IMR-90 (cell line): ENCODE measurements around the gene ARAP2.

ENCODE experiments used
- BHLHE40 ChIP-seq: fragments of 150-350 bp; IDR thresholded peaks from 2 replicates; pipeline ENCODE4 v1.6.1; 2016; ENCODE audit warnings: mild to moderate bottlenecking, low read depth, low read length
- CEBPB ChIP-seq: IDR thresholded peaks from 2 replicates; pipeline ENCODE4 v1.6.1; 2012; ENCODE audit warnings: low read depth, low read length, improper control_type of control experiment
- CTCF ChIP-seq: conservative IDR thresholded peaks from 2 replicates; pipeline ENCODE4 v1.5.1; 2012; ENCODE audit warnings: mild to moderate bottlenecking, low read depth, low read length, improper control_type of control experiment
- MXI1 ChIP-seq: IDR thresholded peaks from 2 replicates; pipeline ENCODE4 v1.6.1; 2012; ENCODE audit warnings: low read depth, mild to moderate bottlenecking, low read length, moderate library complexity, borderline replicate concordance
- POLR2A ChIP-seq: IDR thresholded peaks from 2 replicates; pipeline ENCODE4 v1.6.1; 2012; ENCODE audit warnings: mild to moderate bottlenecking, low read depth, low read length
- RAD21 ChIP-seq: IDR thresholded peaks from 2 replicates; pipeline ENCODE4 v1.6.1; 2012; ENCODE audit warnings: low read length, improper control_type of control experiment
- RFX5 ChIP-seq: IDR thresholded peaks from 2 replicates; pipeline ENCODE4 v1.8.0; 2012; ENCODE audit warnings: low read depth, mild to moderate bottlenecking, low read length, moderate library complexity
- SMC3 ChIP-seq: fragments of 150-350 bp; IDR thresholded peaks from 2 replicates; pipeline ENCODE4 v1.6.1; 2016; ENCODE audit warnings: low read depth, mild to moderate bottlenecking, antibody characterized with exemption, low read length, moderate library complexity
- TF ChIP-seq, protein P1 (sequence below): fragments of 150-350 bp; IDR thresholded peaks from 2 replicates; pipeline ENCODE4 v1.6.1; 2016; ENCODE audit warnings: low read depth, mild to moderate bottlenecking, low read length, moderate library complexity, borderline replicate concordance

DNA sequence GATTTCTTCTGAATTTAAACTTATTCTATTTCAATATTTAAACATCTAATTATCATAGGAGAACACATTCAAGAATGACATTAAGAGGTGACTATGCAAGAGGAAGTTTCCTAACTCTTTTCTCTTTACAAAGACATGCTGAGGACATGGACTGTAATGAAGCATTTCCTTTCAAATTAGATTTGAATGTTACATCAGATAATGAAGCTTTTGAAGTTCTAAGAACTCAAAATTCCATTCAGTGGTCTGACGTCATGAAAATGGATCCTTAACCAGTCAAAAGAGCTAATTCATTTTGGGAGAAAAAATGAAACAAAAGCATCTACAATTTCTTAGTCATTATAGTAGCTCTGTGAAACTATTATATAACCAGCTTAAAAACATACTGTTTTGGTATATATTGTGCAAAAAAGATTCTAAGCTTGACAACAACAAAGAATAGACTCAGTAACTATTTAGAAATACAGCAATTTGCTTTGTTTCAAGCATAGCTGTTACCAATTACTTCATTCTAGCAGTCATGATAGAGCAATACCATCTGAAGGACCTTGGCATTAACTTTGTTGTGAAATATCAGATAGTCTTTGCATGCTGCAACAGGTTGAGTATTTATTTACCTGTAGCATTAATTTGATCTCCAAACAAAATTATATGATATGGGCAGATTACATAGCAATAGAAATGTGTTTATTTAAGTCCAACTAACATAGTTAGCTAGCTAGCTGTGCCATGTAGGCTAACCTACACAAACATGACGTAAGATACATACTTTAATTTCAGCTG lies 23.4 kb upstream of the ARAP2 start:
- TF ChIP-seq, protein P1, sequence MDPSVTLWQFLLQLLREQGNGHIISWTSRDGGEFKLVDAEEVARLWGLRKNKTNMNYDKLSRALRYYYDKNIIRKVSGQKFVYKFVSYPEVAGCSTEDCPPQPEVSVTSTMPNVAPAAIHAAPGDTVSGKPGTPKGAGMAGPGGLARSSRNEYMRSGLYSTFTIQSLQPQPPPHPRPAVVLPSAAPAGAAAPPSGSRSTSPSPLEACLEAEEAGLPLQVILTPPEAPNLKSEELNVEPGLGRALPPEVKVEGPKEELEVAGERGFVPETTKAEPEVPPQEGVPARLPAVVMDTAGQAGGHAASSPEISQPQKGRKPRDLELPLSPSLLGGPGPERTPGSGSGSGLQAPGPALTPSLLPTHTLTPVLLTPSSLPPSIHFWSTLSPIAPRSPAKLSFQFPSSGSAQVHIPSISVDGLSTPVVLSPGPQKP, result no peak
- TF ChIP-seq CTCF (no peak), RFX5 (no peak), BHLHE40 (no peak), CEBPB (no peak), MXI1 (no peak), POLR2A (no peak), RAD21 (no peak), SMC3 (no peak)
